WTC11 (cell line): Measurements from ENCODE around the gene SMARCAD1.

Experiments used
- CBFB ChIP-seq: sonication (generic); formaldehyde crosslinking; IDR thresholded peaks from 2 replicates; pipeline ENCODE4 v1.8.1; 2022; ENCODE audit warnings: mild to moderate bottlenecking, low read depth, missing genetic modification reagents
- CTCF ChIP-seq: fragments of 200-600 bp; IDR thresholded peaks from 2 replicates; pipeline ENCODE4 v1.8.0; 2022; ENCODE audit warnings: antibody characterized with exemption
- MAX ChIP-seq: sonication (generic); formaldehyde crosslinking; IDR thresholded peaks from 2 replicates; pipeline ENCODE4 v1.8.0; 2022; ENCODE audit warnings: mild to moderate bottlenecking, missing genetic modification reagents
- NR1H2 ChIP-seq: sonication (generic); formaldehyde crosslinking; IDR thresholded peaks from 2 replicates; pipeline ENCODE4 v1.9.0; 2021; ENCODE audit warnings: mild to moderate bottlenecking, moderate library complexity, missing genetic modification reagents
- NR2C2 ChIP-seq: sonication (generic); formaldehyde crosslinking; IDR thresholded peaks from 2 replicates; pipeline ENCODE4 v1.8.0; 2022; ENCODE audit warnings: mild to moderate bottlenecking, missing genetic modification reagents
- SP1 ChIP-seq: sonication (generic); formaldehyde crosslinking; conservative IDR thresholded peaks from 2 replicates; pipeline ENCODE4 v1.8.1; 2022; ENCODE audit warnings: missing genetic modification reagents
- ZMAT4 ChIP-seq: fragments of 250-450 bp; sonication (Bioruptor Pico); IDR thresholded peaks from 2 replicates; pipeline ENCODE4 v1.9.0; 2021; ENCODE audit warnings: mild to moderate bottlenecking
- TF ChIP-seq, protein P1 (sequence below): sonication (generic); formaldehyde crosslinking; IDR thresholded peaks from 2 replicates; pipeline ENCODE4 v1.8.1; 2023; ENCODE audit warnings: mild to moderate bottlenecking, missing genetic modification reagents
- TF ChIP-seq, protein P2 (sequence below): sonication (generic); formaldehyde crosslinking; conservative IDR thresholded peaks from 2 replicates; pipeline ENCODE4 v1.8.1; 2023; ENCODE audit warnings: mild to moderate bottlenecking, low read depth, missing genetic modification reagents, moderate library complexity

GRCh38 chr4:94298725-94299252 is 91.1 kb downstream of the SMARCAD1 start:
- TF ChIP-seq NR1H2 (no peak), CTCF (no peak), MAX (CRISPR knock-in tag) (no peak), CBFB (no peak), NR2C2 (no peak), SP1 (CRISPR knock-in tag) (no peak), ZMAT4 (CRISPR knock-in tag) (no peak)
- TF ChIP-seq, protein P1, sequence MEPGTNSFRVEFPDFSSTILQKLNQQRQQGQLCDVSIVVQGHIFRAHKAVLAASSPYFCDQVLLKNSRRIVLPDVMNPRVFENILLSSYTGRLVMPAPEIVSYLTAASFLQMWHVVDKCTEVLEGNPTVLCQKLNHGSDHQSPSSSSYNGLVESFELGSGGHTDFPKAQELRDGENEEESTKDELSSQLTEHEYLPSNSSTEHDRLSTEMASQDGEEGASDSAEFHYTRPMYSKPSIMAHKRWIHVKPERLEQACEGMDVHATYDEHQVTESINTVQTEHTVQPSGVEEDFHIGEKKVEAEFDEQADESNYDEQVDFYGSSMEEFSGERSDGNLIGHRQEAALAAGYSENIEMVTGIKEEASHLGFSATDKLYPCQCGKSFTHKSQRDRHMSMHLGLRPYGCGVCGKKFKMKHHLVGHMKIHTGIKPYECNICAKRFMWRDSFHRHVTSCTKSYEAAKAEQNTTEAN (CRISPR knock-in tag), result no peak
- TF ChIP-seq, protein P2, sequence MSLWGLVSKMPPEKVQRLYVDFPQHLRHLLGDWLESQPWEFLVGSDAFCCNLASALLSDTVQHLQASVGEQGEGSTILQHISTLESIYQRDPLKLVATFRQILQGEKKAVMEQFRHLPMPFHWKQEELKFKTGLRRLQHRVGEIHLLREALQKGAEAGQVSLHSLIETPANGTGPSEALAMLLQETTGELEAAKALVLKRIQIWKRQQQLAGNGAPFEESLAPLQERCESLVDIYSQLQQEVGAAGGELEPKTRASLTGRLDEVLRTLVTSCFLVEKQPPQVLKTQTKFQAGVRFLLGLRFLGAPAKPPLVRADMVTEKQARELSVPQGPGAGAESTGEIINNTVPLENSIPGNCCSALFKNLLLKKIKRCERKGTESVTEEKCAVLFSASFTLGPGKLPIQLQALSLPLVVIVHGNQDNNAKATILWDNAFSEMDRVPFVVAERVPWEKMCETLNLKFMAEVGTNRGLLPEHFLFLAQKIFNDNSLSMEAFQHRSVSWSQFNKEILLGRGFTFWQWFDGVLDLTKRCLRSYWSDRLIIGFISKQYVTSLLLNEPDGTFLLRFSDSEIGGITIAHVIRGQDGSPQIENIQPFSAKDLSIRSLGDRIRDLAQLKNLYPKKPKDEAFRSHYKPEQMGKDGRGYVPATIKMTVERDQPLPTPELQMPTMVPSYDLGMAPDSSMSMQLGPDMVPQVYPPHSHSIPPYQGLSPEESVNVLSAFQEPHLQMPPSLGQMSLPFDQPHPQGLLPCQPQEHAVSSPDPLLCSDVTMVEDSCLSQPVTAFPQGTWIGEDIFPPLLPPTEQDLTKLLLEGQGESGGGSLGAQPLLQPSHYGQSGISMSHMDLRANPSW (CRISPR knock-in tag), result no peak
